ENCODE results near the gene ADAMTS8. TPM values are rescaled to one million over a fixed set of nuclear protein-coding genes. Genes with fewer than 3 reads are reported as not detected.
A peak's percentile ranks its signal among the peaks of the same experiment; 100 is the strongest.

ADAMTS8 gene
- total and polyA plus RNA-seq, 2 donors (not counting 1 experiment from before 2014, with no cell fraction given): 15.0 to 18.8 TPM

DNA sequence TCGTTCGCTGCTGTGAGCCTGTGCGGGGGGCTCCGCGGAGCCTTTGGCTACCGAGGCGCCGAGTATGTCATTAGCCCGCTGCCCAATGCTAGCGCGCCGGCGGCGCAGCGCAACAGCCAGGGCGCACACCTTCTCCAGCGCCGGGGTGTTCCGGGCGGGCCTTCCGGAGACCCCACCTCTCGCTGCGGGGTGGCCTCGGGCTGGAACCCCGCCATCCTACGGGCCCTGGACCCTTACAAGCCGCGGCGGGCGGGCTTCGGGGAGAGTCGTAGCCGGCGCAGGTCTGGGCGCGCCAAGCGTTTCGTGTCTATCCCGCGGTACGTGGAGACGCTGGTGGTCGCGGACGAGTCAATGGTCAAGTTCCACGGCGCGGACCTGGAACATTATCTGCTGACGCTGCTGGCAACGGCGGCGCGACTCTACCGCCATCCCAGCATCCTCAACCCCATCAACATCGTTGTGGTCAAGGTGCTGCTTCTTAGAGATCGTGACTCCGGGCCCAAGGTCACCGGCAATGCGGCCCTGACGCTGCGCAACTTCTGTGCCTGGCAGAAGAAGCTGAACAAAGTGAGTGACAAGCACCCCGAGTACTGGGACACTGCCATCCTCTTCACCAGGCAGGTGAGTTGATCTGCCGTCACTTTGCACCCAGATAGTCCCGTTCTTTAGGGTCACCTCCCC is 21.0 kb upstream of the ADAMTS8 start:
- Histone ChIP-seq H3K4me3 (replicated peaks in 1 of 4; ENCODE audit: control extremely low read depth in 1 of 4, insufficient read depth in 1 of 4, low read depth in 3 of 4, low read length in 4 of 4) (peak overlapping the region; percentile 81 to 93 (median 89)), H3K27ac (ENCODE audit: insufficient read depth, low read length) (peak overlapping the region; percentile 65), H3K79me2 (ENCODE audit: control insufficient read depth, insufficient read depth, low read length) (peaks cover 53% of the 10 kb centered on the region), H3K27me3 (ENCODE audit: control insufficient read depth, insufficient read depth, low read length) (no peaks in the 10 kb centered on the region), H3K9me3 (ENCODE audit: control insufficient read depth, insufficient read depth, low read depth, low read length) (no peaks in the 10 kb centered on the region), H3K4me2 (ENCODE audit: extremely low read depth, insufficient read depth, low read length) (peak overlapping the region; percentile 84), H2AFZ (ENCODE audit: low read length) (no peak overlapping the region), H4K20me1 (ENCODE audit: control insufficient read depth, extremely low read depth, insufficient read depth, low read length) (no peaks in the 10 kb centered on the region), H3K36me3 (ENCODE audit: control insufficient read depth, insufficient read depth, low read length) (peaks cover 2% of the 10 kb centered on the region), H3K9ac (ENCODE audit: insufficient read depth, low read length) (peak overlapping the region; percentile 75), H3K4me1 (ENCODE audit: control insufficient read depth, extremely low read depth, insufficient read depth, low read length) (peaks cover 6% of the 10 kb centered on the region)
- TF ChIP-seq, protein P1, sequence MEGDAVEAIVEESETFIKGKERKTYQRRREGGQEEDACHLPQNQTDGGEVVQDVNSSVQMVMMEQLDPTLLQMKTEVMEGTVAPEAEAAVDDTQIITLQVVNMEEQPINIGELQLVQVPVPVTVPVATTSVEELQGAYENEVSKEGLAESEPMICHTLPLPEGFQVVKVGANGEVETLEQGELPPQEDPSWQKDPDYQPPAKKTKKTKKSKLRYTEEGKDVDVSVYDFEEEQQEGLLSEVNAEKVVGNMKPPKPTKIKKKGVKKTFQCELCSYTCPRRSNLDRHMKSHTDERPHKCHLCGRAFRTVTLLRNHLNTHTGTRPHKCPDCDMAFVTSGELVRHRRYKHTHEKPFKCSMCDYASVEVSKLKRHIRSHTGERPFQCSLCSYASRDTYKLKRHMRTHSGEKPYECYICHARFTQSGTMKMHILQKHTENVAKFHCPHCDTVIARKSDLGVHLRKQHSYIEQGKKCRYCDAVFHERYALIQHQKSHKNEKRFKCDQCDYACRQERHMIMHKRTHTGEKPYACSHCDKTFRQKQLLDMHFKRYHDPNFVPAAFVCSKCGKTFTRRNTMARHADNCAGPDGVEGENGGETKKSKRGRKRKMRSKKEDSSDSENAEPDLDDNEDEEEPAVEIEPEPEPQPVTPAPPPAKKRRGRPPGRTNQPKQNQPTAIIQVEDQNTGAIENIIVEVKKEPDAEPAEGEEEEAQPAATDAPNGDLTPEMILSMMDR (conservative IDR thresholded peaks at IDR 0.05 in 1 of 2, IDR thresholded peaks at IDR 0.05 in 1 of 2; ENCODE audit: low read depth in 1 of 2, low read length in 2 of 2): no peak
- no peak for TF ChIP-seq EZH2 (IDR thresholded peaks at IDR 0.05; ENCODE audit: low read length, missing control alignments)
- peak in 1 of 2 donors; percentile 33 for DNase-seq (ENCODE audit: low read depth in 2 of 2)

DNA sequence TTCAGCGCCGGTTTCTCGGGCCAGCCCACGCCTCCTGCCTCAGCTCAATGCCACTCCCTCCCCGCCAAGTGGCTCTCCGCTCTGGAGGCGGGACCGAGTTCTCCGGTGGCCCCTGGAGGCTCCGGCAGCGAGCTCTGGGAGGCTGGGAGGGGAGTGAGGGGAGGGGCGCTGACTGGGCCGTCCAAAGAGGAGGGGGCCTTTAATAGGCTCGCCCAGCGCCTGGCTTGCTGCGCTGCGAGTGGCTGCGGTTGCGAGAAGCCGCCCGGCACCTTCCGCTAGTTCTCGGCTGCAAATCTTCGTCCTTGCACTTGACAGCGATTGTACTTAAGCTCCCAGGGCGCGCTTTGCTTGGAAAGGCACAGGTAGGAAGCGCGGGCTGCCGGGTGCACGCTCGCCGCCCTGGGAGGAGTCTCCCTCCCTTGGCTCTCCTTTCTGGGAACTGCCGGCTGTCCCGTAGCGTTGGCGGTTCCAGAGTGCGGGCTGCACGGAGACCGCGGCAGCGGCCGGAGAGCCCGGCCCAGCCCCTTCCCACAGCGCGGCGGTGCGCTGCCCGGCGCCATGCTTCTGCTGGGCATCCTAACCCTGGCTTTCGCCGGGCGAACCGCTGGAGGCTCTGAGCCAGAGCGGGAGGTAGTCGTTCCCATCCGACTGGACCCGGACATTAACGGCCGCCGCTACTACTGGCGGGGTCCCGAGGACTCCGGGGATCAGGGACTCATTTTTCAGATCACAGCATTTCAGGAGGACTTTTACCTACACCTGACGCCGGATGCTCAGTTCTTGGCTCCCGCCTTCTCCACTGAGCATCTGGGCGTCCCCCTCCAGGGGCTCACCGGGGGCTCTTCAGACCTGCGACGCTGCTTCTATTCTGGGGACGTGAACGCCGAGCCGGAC is 20.3 kb upstream of the ADAMTS8 start, which contains the start of gene ADAMTS15:
Gene ADAMTS15 (plus strand): TSS at position 230 of the 894 bp plus-strand sequence. CDS start 329 bp downstream, at position 559.
- Histone ChIP-seq H3K27ac (ENCODE audit: insufficient read depth, low read length) (peak within 1 kb of the TSS; percentile 65), H2AFZ (ENCODE audit: low read length) (peak within 1 kb of the TSS; percentile 67), H3K79me2 (ENCODE audit: control insufficient read depth, insufficient read depth, low read length) (peaks cover 46% of the 10 kb centered on the region), H3K27me3 (ENCODE audit: control insufficient read depth, insufficient read depth, low read length) (no peaks in the 10 kb centered on the region), H4K20me1 (ENCODE audit: control insufficient read depth, extremely low read depth, insufficient read depth, low read length) (no peaks in the 10 kb centered on the region), H3K4me1 (ENCODE audit: control insufficient read depth, extremely low read depth, insufficient read depth, low read length) (peaks cover 3% of the 10 kb centered on the region), H3K9ac (ENCODE audit: insufficient read depth, low read length) (peak within 1 kb of the TSS; percentile 75), H3K36me3 (ENCODE audit: control insufficient read depth, insufficient read depth, low read length) (peaks cover 2% of the 10 kb centered on the region), H3K4me3 (replicated peaks in 1 of 4; ENCODE audit: control extremely low read depth in 1 of 4, insufficient read depth in 1 of 4, low read depth in 3 of 4, low read length in 4 of 4) (peak within 1 kb of the TSS; percentile 81 to 93 (median 89)), H3K9me3 (ENCODE audit: control insufficient read depth, insufficient read depth, low read depth, low read length) (no peaks in the 10 kb centered on the region), H3K4me2 (ENCODE audit: extremely low read depth, insufficient read depth, low read length) (peak within 1 kb of the TSS; percentile 84)
- TF ChIP-seq EZH2 (IDR thresholded peaks at IDR 0.05; ENCODE audit: low read length, missing control alignments): no peak
- TF ChIP-seq, protein P1 (conservative IDR thresholded peaks at IDR 0.05 in 1 of 2, IDR thresholded peaks at IDR 0.05 in 1 of 2; ENCODE audit: low read depth in 1 of 2, low read length in 2 of 2): no peak
- DNase-seq (ENCODE audit: low read depth in 2 of 2): peak; percentile 92

DNA sequence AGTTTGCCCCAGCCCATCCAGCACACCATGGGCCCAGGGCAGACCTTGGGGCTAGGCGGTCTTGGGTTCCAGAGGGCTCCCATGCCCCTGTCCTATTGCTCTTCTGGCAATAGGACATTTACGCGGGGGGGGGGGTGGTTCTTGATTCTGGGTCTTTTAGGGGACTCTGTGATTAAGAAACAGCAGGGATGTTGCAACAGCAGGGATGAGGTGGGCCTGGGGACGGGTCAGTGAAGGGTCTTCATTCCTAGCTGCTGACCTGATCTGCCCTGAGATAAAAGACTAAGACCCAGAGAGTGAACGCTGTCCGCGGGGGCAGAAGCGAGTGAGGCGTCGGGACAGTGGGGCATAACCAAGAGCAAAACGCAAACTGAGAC is 19.6 kb upstream of the ADAMTS8 start:
- H3K4me1 ChIP-seq (ENCODE audit: control insufficient read depth, extremely low read depth, insufficient read depth, low read length): peaks cover 3% of the 10 kb centered on the region
- TF ChIP-seq EZH2 (IDR thresholded peaks at IDR 0.05; ENCODE audit: low read length, missing control alignments): no peak
- TF ChIP-seq, protein P1 (conservative IDR thresholded peaks at IDR 0.05 in 1 of 2, IDR thresholded peaks at IDR 0.05 in 1 of 2; ENCODE audit: low read depth in 1 of 2, low read length in 2 of 2): no peak
- H3K9me3 ChIP-seq (ENCODE audit: control insufficient read depth, insufficient read depth, low read depth, low read length): no peaks in the 10 kb centered on the region
- H4K20me1 ChIP-seq (ENCODE audit: control insufficient read depth, extremely low read depth, insufficient read depth, low read length): no peaks in the 10 kb centered on the region
- H2AFZ ChIP-seq (ENCODE audit: low read length): peak overlapping the region; percentile 67
- no peak overlapping the region for H3K27ac ChIP-seq (ENCODE audit: insufficient read depth, low read length)
- H3K79me2 ChIP-seq (ENCODE audit: control insufficient read depth, insufficient read depth, low read length): peaks cover 41% of the 10 kb centered on the region
- no peak for DNase-seq (ENCODE audit: low read depth in 2 of 2)
- H3K4me2 ChIP-seq (ENCODE audit: extremely low read depth, insufficient read depth, low read length): peak overlapping the region; percentile 84
- no peaks in the 10 kb centered on the region for H3K27me3 ChIP-seq (ENCODE audit: control insufficient read depth, insufficient read depth, low read length)
- H3K36me3 ChIP-seq (ENCODE audit: control insufficient read depth, insufficient read depth, low read length): peaks cover 2% of the 10 kb centered on the region
- H3K4me3 ChIP-seq (replicated peaks in 1 of 4; ENCODE audit: control extremely low read depth in 1 of 4, insufficient read depth in 1 of 4, low read depth in 3 of 4, low read length in 4 of 4): peak overlapping the region; percentile 81 to 93 (median 89)
- H3K9ac ChIP-seq (ENCODE audit: insufficient read depth, low read length): peak overlapping the region; percentile 75
